ENCODE measurements around the gene RREB1.

GRCh38 chr6:7126754-7127153 lies 19.0 kb downstream of the RREB1 start:
- TF ChIP-seq POLR2AphosphoS5 (IDR thresholded peaks at IDR 0.05; ENCODE audit: low read depth) (no peak), CREB1 (CRISPR knock-in tag; IDR thresholded peaks at IDR 0.05; ENCODE audit: low read depth) (no peak), CTCF (conservative IDR thresholded peaks at IDR 0.05; ENCODE audit: low read depth in 2 of 2) (no peak), EZH2 (IDR thresholded peaks at IDR 0.05; ENCODE audit: low read depth, unreplicated experiment) (no peak), ZNF331 (CRISPR knock-in tag; IDR thresholded peaks at IDR 0.05; ENCODE audit: low read depth) (no peak), STAT1 (IDR thresholded peaks at IDR 0.05; ENCODE audit: unreplicated experiment) (no peak), EZH2phosphoT487 (IDR thresholded peaks at IDR 0.05; ENCODE audit: unreplicated experiment) (no peak)

All from GM23338 (cell line).